ENCODE data around the gene TMEM256. TPM values are rescaled to one million over a fixed set of nuclear protein-coding genes. Genes with fewer than 3 reads are reported as not detected.
A peak's percentile ranks its signal among the peaks of the same experiment; 100 is the strongest.

The TMEM256 gene
- 84.7 TPM for polyA plus RNA-seq

- Mint-ChIP-seq H3K27ac (peak within 1 kb of the TSS; percentile 81 to 95 (median 87)), H3K27me3 (peaks cover 5% of the 10 kb centered on the region), H3K4me3 (peak within 1 kb of the TSS; percentile 95 to 98 (median 97)), H3K4me1 (peaks cover 5 to 19% (median 8%) of the 10 kb centered on the region in 3 donors), H3K9me3 (no peaks in the 10 kb centered on the region), H3K36me3 (no peaks in the 10 kb centered on the region)
Observed at GRCh38 chr17:7403977-7404736, at the start of gene TMEM256. Gene TMEM256, minus strand, starts transcription at chr17:7404097. Its CDS starts 13 bp downstream, at chr17:7404084.

GRCh38 chr17:7448461-7448860, 44.6 kb upstream of the TMEM256 start:
- Mint-ChIP-seq H3K9me3 (peaks cover 0 to 6% (median 1%) of the 10 kb centered on the region in 3 donors), H3K27ac (peak overlapping the region in 1 of 3 donors; percentile 11), H3K36me3 (peaks cover 4% of the 10 kb centered on the region), H3K27me3 (peaks cover 34% of the 10 kb centered on the region), H3K4me1 (peaks cover 7 to 14% (median 9%) of the 10 kb centered on the region in 3 donors), H3K4me3 (no peak overlapping the region)

- Mint-ChIP-seq H3K27me3 (peaks cover 53% of the 10 kb centered on the region), H3K27ac (peak overlapping the region; percentile 12 to 95 (median 71)), H3K9me3 (peaks cover 0 to 6% (median 1%) of the 10 kb centered on the region in 3 donors), H3K4me1 (peaks cover 7 to 14% (median 9%) of the 10 kb centered on the region in 3 donors), H3K4me3 (peak overlapping the region; percentile 58 to 85 (median 76)), H3K36me3 (peaks cover 4% of the 10 kb centered on the region)
Observed at GRCh38 chr17:7445619-7445968, 41.7 kb upstream of the TMEM256 start.

- peaks cover 0 to 6% (median 1%) of the 10 kb centered on the region in 3 donors for H3K9me3 Mint-ChIP-seq
- H3K4me3 Mint-ChIP-seq, result peak within 1 kb of the TSS; percentile 58 to 85 (median 76)
- peak within 1 kb of the TSS; percentile 12 to 95 (median 71) for H3K27ac Mint-ChIP-seq
- peaks cover 4% of the 10 kb centered on the region for H3K36me3 Mint-ChIP-seq
- peaks cover 9 to 18% (median 13%) of the 10 kb centered on the region in 3 donors for H3K4me1 Mint-ChIP-seq
- H3K27me3 Mint-ChIP-seq, result peaks cover 59% of the 10 kb centered on the region
Observed at GRCh38 chr17:7444682-7445618, 41.1 kb upstream of the TMEM256 start, which contains the start of gene CHRNB1. Gene CHRNB1, plus strand, starts transcription at chr17:7445061. Its CDS starts 67 bp downstream, at chr17:7445128.

GRCh38 chr17:7443499-7444485, 39.9 kb upstream of the TMEM256 start:
- Mint-ChIP-seq H3K27ac (no peak overlapping the region), H3K27me3 (peaks cover 60% of the 10 kb centered on the region), H3K4me3 (peak overlapping the region in 3 of 4 donors; percentile 5 to 72 (median 43)), H3K4me1 (peaks cover 12 to 23% (median 18%) of the 10 kb centered on the region in 3 donors), H3K36me3 (peaks cover 4% of the 10 kb centered on the region), H3K9me3 (peaks cover 0 to 6% (median 1%) of the 10 kb centered on the region in 3 donors)

- Mint-ChIP-seq H3K4me1 (peaks cover 20 to 32% (median 26%) of the 10 kb centered on the region in 3 donors), H3K4me3 (peak overlapping the region in 1 of 4 donors; percentile 10), H3K36me3 (peaks cover 5% of the 10 kb centered on the region), H3K27ac (peak overlapping the region in 1 of 3 donors; percentile 80), H3K9me3 (peaks cover 0 to 2% (median 1%) of the 10 kb centered on the region in 3 donors), H3K27me3 (peaks cover 59% of the 10 kb centered on the region)
Observed at GRCh38 chr17:7442142-7442541, 38.2 kb upstream of the TMEM256 start.

GRCh38 chr17:7441266-7441665, 37.4 kb upstream of the TMEM256 start:
- H3K36me3 Mint-ChIP-seq, result peaks cover 5% of the 10 kb centered on the region
- H3K4me1 Mint-ChIP-seq, result peaks cover 19 to 32% (median 29%) of the 10 kb centered on the region in 3 donors
- H3K9me3 Mint-ChIP-seq, result peaks cover 0 to 2% (median 0%) of the 10 kb centered on the region in 3 donors
- peak overlapping the region in 1 of 3 donors; percentile 80 for H3K27ac Mint-ChIP-seq
- peaks cover 57% of the 10 kb centered on the region for H3K27me3 Mint-ChIP-seq
- peak overlapping the region in 1 of 4 donors; percentile 10 for H3K4me3 Mint-ChIP-seq

- Mint-ChIP-seq H3K36me3 (peaks cover 5% of the 10 kb centered on the region), H3K9me3 (peaks cover 0 to 2% (median 0%) of the 10 kb centered on the region in 3 donors)
Observed at GRCh38 chr17:7440834-7441195, 36.9 kb upstream of the TMEM256 start.

GRCh38 chr17:7440113-7440833, 36.4 kb upstream of the TMEM256 start:
- H3K27me3 Mint-ChIP-seq, result peaks cover 49% of the 10 kb centered on the region
- peaks cover 4% of the 10 kb centered on the region for H3K36me3 Mint-ChIP-seq
- peaks cover 18 to 27% (median 23%) of the 10 kb centered on the region in 3 donors for H3K4me1 Mint-ChIP-seq
- H3K9me3 Mint-ChIP-seq, result no peaks in the 10 kb centered on the region
- peak overlapping the region; percentile 41 to 88 (median 78) for H3K4me3 Mint-ChIP-seq
- H3K27ac Mint-ChIP-seq, result peak overlapping the region in 2 of 3 donors; percentile 35 to 67

More at GRCh38 chr17:7440834-7441195, 36.9 kb upstream of the TMEM256 start:
- peaks cover 54% of the 10 kb centered on the region for H3K27me3 Mint-ChIP-seq
- H3K27ac Mint-ChIP-seq, result no peak overlapping the region
- H3K4me1 Mint-ChIP-seq, result peaks cover 17 to 30% (median 28%) of the 10 kb centered on the region in 3 donors
- H3K4me3 Mint-ChIP-seq, result peak overlapping the region in 1 of 4 donors; percentile 41

- peaks cover 47% of the 10 kb centered on the region for H3K27me3 Mint-ChIP-seq
- peak within 1 kb of the TSS; percentile 41 to 93 (median 78) for H3K4me3 Mint-ChIP-seq
- H3K27ac Mint-ChIP-seq, result peak within 1 kb of the TSS in 2 of 3 donors; percentile 35 to 72
- H3K4me1 Mint-ChIP-seq, result peaks cover 21 to 30% (median 23%) of the 10 kb centered on the region in 3 donors
- H3K36me3 Mint-ChIP-seq, result peaks cover 4% of the 10 kb centered on the region
- no peaks in the 10 kb centered on the region for H3K9me3 Mint-ChIP-seq
Observed at GRCh38 chr17:7439462-7440112, 35.7 kb upstream of the TMEM256 start, which contains the start of gene FGF11. Gene FGF11, plus strand, starts transcription at chr17:7439512. Its CDS starts 109 bp downstream, at chr17:7439621.

GRCh38 chr17:7438656-7439460, 35.0 kb upstream of the TMEM256 start:
- peak overlapping the region in 1 of 3 donors; percentile 72 for H3K27ac Mint-ChIP-seq
- peaks cover 21 to 30% (median 21%) of the 10 kb centered on the region in 3 donors for H3K4me1 Mint-ChIP-seq
- H3K36me3 Mint-ChIP-seq, result peaks cover 4% of the 10 kb centered on the region
- peak overlapping the region; percentile 10 to 93 (median 58) for H3K4me3 Mint-ChIP-seq
- no peaks in the 10 kb centered on the region for H3K9me3 Mint-ChIP-seq
- peaks cover 43% of the 10 kb centered on the region for H3K27me3 Mint-ChIP-seq

Measured in IgD-negative memory B cell (primary cell).